Breast epithelium (tissue), 4 donors: ENCODE measurements around the gene CCNG2. TPM values are rescaled to one million over a fixed set of nuclear protein-coding genes. Genes with fewer than 3 reads are reported as not detected.

ENCODE experiments used
- DNase-seq, 2 donors: peaks; one replicate each; pipeline ENCODE4 v3.0.0-alpha.2; 2019; ENCODE audit warnings: low spot score in 2 of 2
- H3K27ac ChIP-seq, 2 donors: fragments of 200-600 bp; sonication (generic) in 1 of 2; one replicate each; pipeline ENCODE4 v1.5.1; 2016 to 2019; ENCODE audit warnings: mild to moderate bottlenecking in 1 of 2
- H3K27me3 ChIP-seq, 2 donors: fragments of 200-600 bp; sonication (generic) in 1 of 2; one replicate each; pipeline versions ENCODE4 v1.5.1 to v1.6.0; 2017 to 2019; ENCODE audit warnings: control low read depth in 1 of 2, mild to moderate bottlenecking in 1 of 2
- H3K36me3 ChIP-seq: fragments of 200-600 bp; one replicate; pipeline ENCODE4 v1.5.1; 2019
- H3K4me1 ChIP-seq, 2 donors: fragments of 200-600 bp; sonication (generic); one replicate each; pipeline ENCODE4 v1.5.1; 2016 to 2019; ENCODE audit warnings: control low read depth in 1 of 2
- H3K4me3 ChIP-seq, 3 donors: fragments of 200-600 bp; sonication (generic); 1 replicate in 2 of 3; 2 replicates in 1 of 3; pipeline ENCODE4 v1.5.1; 2016 to 2019; ENCODE audit warnings: mild to moderate bottlenecking in 3 of 3, moderate library complexity in 2 of 3
- H3K9me3 ChIP-seq, 2 donors: fragments of 200-600 bp; sonication (generic) in 1 of 2; one replicate each; pipeline ENCODE4 v1.5.1; 2016 to 2019; ENCODE audit warnings: control low read depth in 1 of 2
- CTCF ChIP-seq, 3 donors: fragments of 450-650 bp; IDR thresholded peaks; one replicate each; pipeline ENCODE4 v1.5.1; 2016 to 2017; ENCODE audit warnings: antibody characterized with exemption in 3 of 3, mild to moderate bottlenecking in 3 of 3, moderate library complexity in 3 of 3
- POLR2A ChIP-seq: fragments of 450-650 bp; IDR thresholded peaks from one replicate; pipeline ENCODE4 v1.6.1; 2016; ENCODE audit warnings: antibody characterized with exemption, mild to moderate bottlenecking, moderate library complexity
- POLR2AphosphoS5 ChIP-seq, 3 donors: sonication (generic); formaldehyde crosslinking; IDR thresholded peaks; one replicate each; pipeline ENCODE4 v1.6.1; 2017; ENCODE audit warnings: antibody characterized with exemption in 3 of 3
- intact Hi-C: fragments of 100-400 bp; cut with DNase I; formaldehyde crosslinking; loops from one replicate; pipeline ENCODE4 v1.15.1; 2023; ENCODE audit warnings: low total_unique reads
- total RNA-seq, 3 donors: library from RNA; depleted of rRNA; stranded (reverse); fragments of >200 nt; gene quantifications; one replicate each; pipeline ENCODE4 v1.1.0, GENCODE V29; 2016

CCNG2 gene
- total RNA-seq, 3 donors from 2014 or later = 74.1 to 111 (median 107) TPM

GRCh38 chr4:77141964-77142645, 14.9 kb upstream of the CCNG2 start:
- H3K9me3 ChIP-seq = no peaks in the 10 kb centered on the region
- H3K27me3 ChIP-seq = no peaks in the 10 kb centered on the region
- TF ChIP-seq POLR2A (no peak), POLR2AphosphoS5 (IDR thresholded peaks at IDR 0.05) (no peak), CTCF (IDR thresholded peaks at IDR 0.05) (no peak)
- peak overlapping the region; percentile 34 to 71 for H3K27ac ChIP-seq
- H3K36me3 ChIP-seq = no peaks in the 10 kb centered on the region
- H3K4me3 ChIP-seq = no peak overlapping the region
- no peaks in the 10 kb centered on the region for H3K4me1 ChIP-seq
- DNase-seq = no peak
- intact Hi-C loops = no loop called here

- no peak for TF ChIP-seq CTCF (IDR thresholded peaks at IDR 0.05)
- no peaks in the 10 kb centered on the region for H3K4me1 ChIP-seq
- H3K36me3 ChIP-seq = no peaks in the 10 kb centered on the region
- H3K27ac ChIP-seq = peak overlapping the region; percentile 34 to 71
- DNase-seq = no peak
- intact Hi-C loops = no loop called here
- no peaks in the 10 kb centered on the region for H3K27me3 ChIP-seq
- no peaks in the 10 kb centered on the region for H3K9me3 ChIP-seq
- H3K4me3 ChIP-seq = no peak overlapping the region
Observed at GRCh38 chr4:77142646-77143028, 14.4 kb upstream of the CCNG2 start.

- Histone ChIP-seq H3K9me3 (no peaks in the 10 kb centered on the region), H3K4me3 (no peak overlapping the region), H3K4me1 (no peaks in the 10 kb centered on the region), H3K36me3 (no peaks in the 10 kb centered on the region), H3K27me3 (no peaks in the 10 kb centered on the region), H3K27ac (peak overlapping the region; percentile 34 to 71)
- TF ChIP-seq POLR2A = no peak
- no peak for TF ChIP-seq CTCF (IDR thresholded peaks at IDR 0.05)
- no peak for TF ChIP-seq POLR2AphosphoS5 (IDR thresholded peaks at IDR 0.05)
- intact Hi-C loops = no loop called here
- no peak for DNase-seq
Observed at GRCh38 chr4:77143091-77143490, 13.9 kb upstream of the CCNG2 start.

GRCh38 chr4:77145842-77146185, 11.2 kb upstream of the CCNG2 start:
- Histone ChIP-seq H3K27me3 (no peaks in the 10 kb centered on the region), H3K36me3 (no peaks in the 10 kb centered on the region), H3K4me1 (no peaks in the 10 kb centered on the region), H3K4me3 (no peak overlapping the region), H3K9me3 (no peaks in the 10 kb centered on the region), H3K27ac (peak overlapping the region; percentile 22 to 53)
- no peak for TF ChIP-seq POLR2A
- no peak for TF ChIP-seq POLR2AphosphoS5 (IDR thresholded peaks at IDR 0.05)
- TF ChIP-seq CTCF (IDR thresholded peaks at IDR 0.05) = no peak
- DNase-seq = no peak
- intact Hi-C loops = no loop called here

GRCh38 chr4:77146186-77147078, 10.6 kb upstream of the CCNG2 start:
- intact Hi-C loops = no loop called here
- no peak for DNase-seq
- peak overlapping the region; percentile 33 to 53 for H3K27ac ChIP-seq
- no peak for TF ChIP-seq POLR2A
- TF ChIP-seq POLR2AphosphoS5 (IDR thresholded peaks at IDR 0.05) = no peak
- no peak for TF ChIP-seq CTCF (IDR thresholded peaks at IDR 0.05)
- H3K4me1 ChIP-seq = no peaks in the 10 kb centered on the region
- no peaks in the 10 kb centered on the region for H3K9me3 ChIP-seq
- H3K36me3 ChIP-seq = no peaks in the 10 kb centered on the region
- no peak overlapping the region for H3K4me3 ChIP-seq
- H3K27me3 ChIP-seq = no peaks in the 10 kb centered on the region
